Measurements from ENCODE around the gene DGKI. TPM values are rescaled to one million over a fixed set of nuclear protein-coding genes. Genes with fewer than 3 reads are reported as not detected.

DGKI gene
- polyA plus RNA-seq, 1 experiment, result 1.4 TPM

GRCh38 chr7:137476937-137477336, 369.8 kb downstream of the DGKI start:
- Histone ChIP-seq H3K27me3 (ENCODE audit: control insufficient read depth, insufficient read depth, low read length) (no peaks in the 10 kb centered on the region), H3K4me3 (ENCODE audit: low read depth, low read length) (no peak overlapping the region), H3K36me3 (ENCODE audit: control insufficient read depth, insufficient read depth, low read length) (no peaks in the 10 kb centered on the region)
- ChIA-PET CTCF (interaction anchor here (0.8 to 1.7 kb wide), 4 partner anchors 10 to 115 kb away, joined by 3 to 6 read pairs (median 4); no protein-coding TSS in a partner anchor), POLR2A (interaction anchor here (0.6 to 0.7 kb wide), 3 partner anchors 17 to 907 kb away, joined by 4 to 9 read pairs (median 4); no protein-coding TSS in a partner anchor)
- DNase-seq (ENCODE audit: low read depth), result no peak
- TF ChIP-seq CTCF (IDR thresholded peaks at IDR 0.05; ENCODE audit: insufficient read depth, low read depth, low read length), result no peak

GRCh38 chr7:137475966-137476365, 370.8 kb downstream of the DGKI start:
- ChIA-PET CTCF (interaction anchor here (0.6 to 1.7 kb wide), 6 partner anchors 13 to 997 kb away, joined by 3 to 6 read pairs (median 4); no protein-coding TSS in a partner anchor), POLR2A (no interaction called here)
- no peak overlapping the region for H3K4me3 ChIP-seq (ENCODE audit: low read depth, low read length)
- no peak for TF ChIP-seq CTCF (IDR thresholded peaks at IDR 0.05; ENCODE audit: insufficient read depth, low read depth, low read length)
- no peak for DNase-seq (ENCODE audit: low read depth)
- no peaks in the 10 kb centered on the region for H3K36me3 ChIP-seq (ENCODE audit: control insufficient read depth, insufficient read depth, low read length)
- H3K27me3 ChIP-seq (ENCODE audit: control insufficient read depth, insufficient read depth, low read length), result no peaks in the 10 kb centered on the region

- Histone ChIP-seq H3K36me3 (ENCODE audit: control insufficient read depth, insufficient read depth, low read length) (no peaks in the 10 kb centered on the region), H3K4me3 (ENCODE audit: low read depth, low read length) (no peak overlapping the region), H3K27me3 (ENCODE audit: control insufficient read depth, insufficient read depth, low read length) (no peaks in the 10 kb centered on the region)
- ChIA-PET POLR2A (no interaction called here), CTCF (no interaction called here)
- TF ChIP-seq CTCF (IDR thresholded peaks at IDR 0.05; ENCODE audit: insufficient read depth, low read depth, low read length), result no peak
- no peak for DNase-seq (ENCODE audit: low read depth)
Measured at GRCh38 chr7:137474540-137475026, 372.2 kb downstream of the DGKI start.

GRCh38 chr7:137471128-137471527, 375.6 kb downstream of the DGKI start:
- DNase-seq (ENCODE audit: low read depth), result no peak
- no peaks in the 10 kb centered on the region for H3K27me3 ChIP-seq (ENCODE audit: control insufficient read depth, insufficient read depth, low read length)
- ChIA-PET POLR2A (no interaction called here), CTCF (no interaction called here)
- H3K4me3 ChIP-seq (ENCODE audit: low read depth, low read length), result no peak overlapping the region
- no peak for TF ChIP-seq CTCF (IDR thresholded peaks at IDR 0.05; ENCODE audit: insufficient read depth, low read depth, low read length)
- no peaks in the 10 kb centered on the region for H3K36me3 ChIP-seq (ENCODE audit: control insufficient read depth, insufficient read depth, low read length)

- TF ChIP-seq CTCF (IDR thresholded peaks at IDR 0.05; ENCODE audit: insufficient read depth, low read depth, low read length), result no peak
- POLR2A ChIA-PET, result no interaction called here
- DNase-seq (ENCODE audit: low read depth), result no peak
- H3K27me3 ChIP-seq (ENCODE audit: control insufficient read depth, insufficient read depth, low read length), result no peaks in the 10 kb centered on the region
- no peaks in the 10 kb centered on the region for H3K36me3 ChIP-seq (ENCODE audit: control insufficient read depth, insufficient read depth, low read length)
- H3K4me3 ChIP-seq (ENCODE audit: low read depth, low read length), result no peak overlapping the region
- CTCF ChIA-PET, result no interaction called here
Measured at GRCh38 chr7:137469858-137470257, 376.9 kb downstream of the DGKI start.
